GM12878 (cell line): ENCODE results near the gene CFAP58. TPM values are rescaled to one million over a fixed set of nuclear protein-coding genes. Genes with fewer than 3 reads are reported as not detected.

Experiments
- ATAC-seq: fragments of 200-7000 bp; cut with Tn5 transposase; 3 replicates; pipeline ENCODE4 v1.9.1; 2020; ENCODE audit warnings: mild to moderate bottlenecking, moderate library complexity
- BruUV-seq: library from RNA; stranded (reverse); fragments of 400-500 nt; replicated peaks from 2 replicates; lab custom pipeline; 2021; lab: Mats Ljungman, UMichigan
- CTCF ChIA-PET: fragments of 300-600 bp; sonication (Branson Sonifier 250); formaldehyde crosslinking; extraction: SDS; loops from one replicate; lab custom pipeline; 2021; ENCODE audit warnings: inconsistent platforms; lab: Yijun Ruan, JAX
- POLR2A ChIA-PET: fragments of 350-600 bp; formaldehyde crosslinking; extraction: SDS; loops from one replicate; lab custom pipeline; 2021; ENCODE audit warnings: inconsistent platforms; lab: Charles Lee
- RAD21 ChIA-PET: fragments of 300-600 bp; sonication (Branson Sonifier 250); formaldehyde crosslinking; loops from one replicate; lab custom pipeline; 2023; ENCODE audit warnings: antibody characterized with exemption; ENCODE audit not compliant: unreplicated experiment; lab: Charles Lee
- SMC1A ChIA-PET: fragments of 300-600 bp; sonication (Branson Sonifier 250); formaldehyde crosslinking; loops from one replicate; lab custom pipeline; 2023; ENCODE audit not compliant: unreplicated experiment, uncharacterized antibody; lab: Charles Lee
- DNase-seq: peaks from one replicate; pipeline ENCODE4 v3.0.0-alpha.2; 2011; ENCODE audit warnings: low read depth, low spot score
- FAIRE-seq: peaks from 3 replicates; lab custom pipeline; 2011; peaks lifted over from hg19 to GRCh38; lab: Jason Lieb, UNC
- H2AFZ ChIP-seq: 2 replicates; pipeline ENCODE4 v1.6.0; 2011; ENCODE audit warnings: low read depth, low read length, control low read depth; ENCODE audit not compliant: control insufficient read depth
- H3K27ac ChIP-seq: 2 replicates; pipeline ENCODE4 v1.5.1; 2011; ENCODE audit warnings: control low read depth; ENCODE audit not compliant: control insufficient read depth, insufficient read depth
- H3K27me3 ChIP-seq, 2 experiments: replicated peaks in 1 of 2; 2 replicates each; pipeline versions ENCODE4 v1.6.0 to v1.6.1; 2011; ENCODE audit warnings: low read length in 1 of 2; ENCODE audit not compliant: control insufficient read depth in 2 of 2, insufficient read depth in 2 of 2
- H3K36me3 ChIP-seq, 2 experiments: 2 replicates each; pipeline ENCODE4 v1.5.1; 2011; ENCODE audit warnings: low read length in 1 of 2; ENCODE audit not compliant: control insufficient read depth in 2 of 2, insufficient read depth in 2 of 2
- H3K4me1 ChIP-seq: 2 replicates; pipeline ENCODE4 v1.6.1; 2011; ENCODE audit warnings: mild to moderate bottlenecking, low read length, moderate library complexity, mixed read lengths; ENCODE audit not compliant: control insufficient read depth, insufficient read depth
- H3K4me2 ChIP-seq: 2 replicates; pipeline ENCODE4 v1.6.0; 2011; ENCODE audit warnings: control low read depth; ENCODE audit not compliant: control insufficient read depth, insufficient read depth
- H3K4me3 ChIP-seq: fragments of 200-600 bp; sonication (generic); 2 replicates; pipeline ENCODE4 v1.5.1; 2016
- H3K79me2 ChIP-seq: 2 replicates; pipeline ENCODE4 v1.6.0; 2011; ENCODE audit warnings: low read length; ENCODE audit not compliant: control insufficient read depth, insufficient read depth
- H3K9ac ChIP-seq: 2 replicates; pipeline ENCODE4 v1.8.0; 2011; ENCODE audit warnings: low read length, control low read depth, mixed read lengths; ENCODE audit not compliant: control insufficient read depth, insufficient read depth
- H3K9me3 ChIP-seq: replicated peaks from 3 replicates; pipeline ENCODE4 v1.5.1; 2011; ENCODE audit warnings: mild to moderate bottlenecking, low read length; ENCODE audit not compliant: control insufficient read depth, insufficient read depth
- H4K20me1 ChIP-seq: 2 replicates; pipeline ENCODE4 v1.6.0; 2011; ENCODE audit not compliant: control insufficient read depth, insufficient read depth
- BCL11A ChIP-seq: IDR thresholded peaks from 2 replicates; pipeline ENCODE4 v1.6.1; 2011; ENCODE audit warnings: low read depth, low read length
- BMI1 ChIP-seq: fragments of 450-650 bp; IDR thresholded peaks from 2 replicates; pipeline ENCODE4 v1.6.1; 2016; ENCODE audit warnings: mild to moderate bottlenecking, moderate library complexity, borderline replicate concordance
- CHD1 ChIP-seq: IDR thresholded peaks from 2 replicates; pipeline ENCODE4 v1.6.1; 2012; ENCODE audit warnings: low read depth, low read length, improper control_type of control experiment
- EZH2 ChIP-seq: IDR thresholded peaks from 2 replicates; pipeline ENCODE4 v1.6.1; 2012; ENCODE audit warnings: low read depth, mild to moderate bottlenecking, control low read depth, inconsistent platforms, low read length, borderline replicate concordance; ENCODE audit not compliant: control insufficient read depth
- FOXK2 ChIP-seq: fragments of 450-650 bp; IDR thresholded peaks from 2 replicates; pipeline ENCODE4 v1.6.1; 2017; ENCODE audit warnings: mild to moderate bottlenecking, moderate library complexity
- FOXM1 ChIP-seq: IDR thresholded peaks from 2 replicates; pipeline ENCODE4 v1.6.1; 2012; ENCODE audit warnings: low read depth, mild to moderate bottlenecking, inconsistent platforms, low read length, moderate library complexity
- HSF1 ChIP-seq: fragments of 150-350 bp; IDR thresholded peaks from 2 replicates; pipeline ENCODE4 v1.6.1; 2014; ENCODE audit warnings: mild to moderate bottlenecking, low read depth, low read length
- IRF4 ChIP-seq: IDR thresholded peaks from 2 replicates; pipeline ENCODE4 v1.6.1; 2011; ENCODE audit warnings: low read depth, low read length
- NR2F1 ChIP-seq: fragments of 450-650 bp; conservative IDR thresholded peaks from 2 replicates; pipeline ENCODE4 v1.6.1; 2017; ENCODE audit warnings: mild to moderate bottlenecking
- PKNOX1 ChIP-seq: fragments of 450-650 bp; IDR thresholded peaks from 2 replicates; pipeline ENCODE4 v1.6.1; 2016; ENCODE audit warnings: mild to moderate bottlenecking
- PML ChIP-seq: IDR thresholded peaks from 2 replicates; pipeline ENCODE4 v1.6.1; 2012; ENCODE audit warnings: low read length, inconsistent platforms
- POU2F2 ChIP-seq: IDR thresholded peaks from 3 replicates; pipeline ENCODE4 v1.6.1; 2011; ENCODE audit warnings: low read depth, mild to moderate bottlenecking, low read length, borderline replicate concordance
- SMAD1 ChIP-seq: fragments of 450-650 bp; IDR thresholded peaks from 2 replicates; pipeline ENCODE4 v1.6.1; 2018; ENCODE audit warnings: mild to moderate bottlenecking, low read depth; ENCODE audit not compliant: partially characterized antibody
- SREBF2 ChIP-seq: IDR thresholded peaks from 2 replicates; pipeline ENCODE4 v1.6.1; 2012; ENCODE audit warnings: mild to moderate bottlenecking, low read length
- TCF3 ChIP-seq: IDR thresholded peaks from 2 replicates; pipeline ENCODE4 v1.6.1; 2012; ENCODE audit warnings: low read depth, mild to moderate bottlenecking, low read length, borderline replicate concordance; ENCODE audit not compliant: insufficient read depth
- ZBED1 ChIP-seq: IDR thresholded peaks from 2 replicates; pipeline ENCODE4 v1.6.1; 2016; ENCODE audit warnings: borderline replicate concordance
- ZBTB11 ChIP-seq: fragments of 450-650 bp; formaldehyde crosslinking; IDR thresholded peaks from 2 replicates; pipeline ENCODE4 v1.5.0; 2022; ENCODE audit warnings: mild to moderate bottlenecking, missing genetic modification characterization
- WGBS: methylation state at CpG from one replicate; pipeline ENCODE4 v1.1.6; 2016; ENCODE audit warnings: low lambda C conversion rate; ENCODE audit not compliant: insufficient replicate concordance, insufficient coverage; ENCODE audit errors: missing lambda C conversion rate; 5-methylcytosine and 5-hydroxymethylcytosine counted together
- in situ Hi-C: fragments of 300-500 bp; cut with MboI; formaldehyde crosslinking; loops from 9 replicates; pipeline ENCODE4 v1.14.3; 2018; ENCODE audit warnings: mixed read lengths
- intact Hi-C: fragments of 100-400 bp; cut with micrococcal nuclease; formaldehyde crosslinking; loops from one replicate; pipeline ENCODE4 v1.14.2; 2022; ENCODE audit not compliant: unreplicated experiment
- polyA plus RNA-seq, 11 experiments: library from polyadenylated mRNA; depleted of rRNA in 4 of 11; unstranded in 6 of 11; stranded (reverse) in 5 of 11; fragments of >200 nt; fragmentation: Nextera tagmentation in 4 of 11; fragmentation: Illumina TruSeq in 1 of 11; extraction: Ambion mirVana in 4 of 11; extraction: Trizol in 1 of 11; gene quantifications; 1 replicate in 1 of 11; 2 replicates in 10 of 11; pipeline versions ENCODE4 v1.2.1 to v1.2.3, GENCODE V29; 2011 to 2016; ENCODE audit warnings: inconsistent platforms in 2 of 11, missing spikeins in 2 of 11, low read depth in 1 of 11
- total RNA-seq, 4 experiments: library from RNA; depleted of rRNA in 3 of 4; stranded (reverse); fragments of >200 nt in 3 of 4; fragmentation: Illumina TruSeq in 1 of 4; extraction: Trizol in 1 of 4; gene quantifications; 2 replicates each; pipeline versions ENCODE4 v1.2.1 to v1.2.3, GENCODE V29; 2013 to 2021

The CFAP58 gene
- total and polyA plus RNA-seq, 10 of the 15 experiments (the other 5 are each of a cell fraction or from before 2014, with no cell fraction given): 0.03 to 0.35 (median 0.21) TPM

GRCh38 chr10:104349623-104350126 lies 4.0 kb upstream of the CFAP58 start:
- H3K36me3 ChIP-seq: no peaks in the 10 kb centered on the region
- H3K9me3 ChIP-seq: no peaks in the 10 kb centered on the region; the same call in 2 of the 3 replicates
- BruUV-seq: no TSS peak
- POLR2A ChIA-PET: interaction anchor here (0.9 to 2.2 kb wide), 4 partner anchors 8 to 228 kb away, joined by 3 to 10 read pairs (median 4); partner anchors contain the start of genes ITPRIP and SFR1
- in situ Hi-C loops (loop anchor here (5.0 to 10.0 kb wide), 2 partner anchors 37 to 55 kb away; no protein-coding TSS in a partner anchor), intact Hi-C loops (loop anchor here (1.0 to 5.0 kb wide), 3 partner anchors 44 to 227 kb away; partner anchors contain the start of gene SFR1)
- 2% methylated on average over 5 of the region's 5 CpGs for WGBS
- peak; percentile 78 for DNase-seq
- CTCF ChIA-PET: interaction anchor here (0.6 to 12.8 kb wide), 13 partner anchors 8 to 107 kb away, joined by 3 to 419 read pairs (median 25); partner anchors contain the start of genes GSTO1, GSTO2 and ITPRIP
- peaks cover 51% of the 10 kb centered on the region for H3K4me1 ChIP-seq
- FAIRE-seq: peak; percentile 86
- H4K20me1 ChIP-seq: no peaks in the 10 kb centered on the region
- no peaks in the 10 kb centered on the region for H3K27me3 ChIP-seq
- RAD21 ChIA-PET: interaction anchor here (0.8 to 6.8 kb wide), 8 partner anchors 8 to 76 kb away, joined by 3 to 137 read pairs (median 3); no protein-coding TSS in a partner anchor
- peak; percentile 78 for ATAC-seq
- no peak overlapping the region for H3K4me3 ChIP-seq
- H3K79me2 ChIP-seq: no peaks in the 10 kb centered on the region
- H2AFZ ChIP-seq: no peak overlapping the region; the same call in 1 of the 2 replicates
- SMC1A ChIA-PET: interaction anchor here (0.7 to 10.5 kb wide), 12 partner anchors 9 to 75 kb away, joined by 3 to 187 read pairs (median 6); partner anchors contain the start of gene ITPRIP
- H3K9ac ChIP-seq: no peak overlapping the region
- peak overlapping the region; percentile 80 for H3K4me2 ChIP-seq
- peak overlapping the region; percentile 56 for H3K27ac ChIP-seq
- 0 out of 2 replicates have a peak, but pooled peaks have one; percentile 25 for TF ChIP-seq NR2F1
- peak; percentile 67; the same call in 1 of the 2 replicates for TF ChIP-seq BCL11A
- peak; percentile 37; the same call in 1 of the 2 replicates for TF ChIP-seq FOXM1
- TF ChIP-seq FOXK2: no peak
- TF ChIP-seq BMI1: peak; percentile 56; the same call in 1 of the 2 replicates
- peak; percentile 13; the same call in 1 of the 2 replicates for TF ChIP-seq PKNOX1
- no peak for TF ChIP-seq ZBED1
- TF ChIP-seq HSF1: no peak
- no peak for TF ChIP-seq PML
- TF ChIP-seq ZBTB11 (CRISPR knock-in tag): no peak
- TF ChIP-seq POU2F2: peak; percentile 62; the same call in 1 of the 3 replicates
- no peak for TF ChIP-seq CHD1
- no peak for TF ChIP-seq EZH2
- TF ChIP-seq IRF4: peak; percentile 86; the same call in 1 of the 2 replicates
- TF ChIP-seq SMAD1: peak; percentile 92
- no peak for TF ChIP-seq SREBF2
- TF ChIP-seq TCF3: 0 out of 2 replicates have a peak, but pooled peaks have one; percentile 21
